NCI-H1930 (cell line): Measurements from ENCODE around the gene CYP27B1.
"Not testable (repeated sequence)": the region's sequence is repeated elsewhere in the genome, so short reads cannot be mapped to it uniquely, and the experiment has no call there.

ENCODE experiments used
- DNase-seq, 2 experiments: peaks; one replicate each; lab custom pipeline; 2025; lab: John Stamatoyannopoulos, UW

Gene CYP27B1

GRCh38 chr12:57722716-57723629 is 43.9 kb downstream of the CYP27B1 start:
- no peak for DNase-seq

GRCh38 chr12:57721846-57722608 is 44.9 kb downstream of the CYP27B1 start:
- DNase-seq: not testable (repeated sequence)

GRCh38 chr12:57720606-57721595 is 46.0 kb downstream of the CYP27B1 start:
- no peak for DNase-seq

- DNase-seq: no peak
These were observed 46.9 kb downstream of the CYP27B1 start for GRCh38 chr12:57719777-57720605.

- no peak for DNase-seq
These were observed 48.0 kb downstream of the CYP27B1 start for GRCh38 chr12:57718641-57719528.

GRCh38 chr12:57717846-57718640 is 48.8 kb downstream of the CYP27B1 start:
- DNase-seq: no peak

- no peak for DNase-seq
These were observed 49.7 kb downstream of the CYP27B1 start for GRCh38 chr12:57717131-57717530.

- no peak for DNase-seq
These were observed 50.6 kb downstream of the CYP27B1 start for GRCh38 chr12:57716305-57716704.

- DNase-seq: no peak
These were observed 51.1 kb downstream of the CYP27B1 start for GRCh38 chr12:57715786-57716185.

GRCh38 chr12:57715036-57715748 is 51.7 kb downstream of the CYP27B1 start:
- not testable (repeated sequence) for DNase-seq

- no peak for DNase-seq
These were observed 53.7 kb downstream of the CYP27B1 start for GRCh38 chr12:57713209-57713608.

- DNase-seq: no peak
These were observed 54.2 kb downstream of the CYP27B1 start for GRCh38 chr12:57712701-57713100.
